H1 (cell line): Measurements from ENCODE around the gene GPR143. TPM values are rescaled to one million over a fixed set of nuclear protein-coding genes. Genes with fewer than 3 reads are reported as not detected.
"Not testable (repeated sequence)": the region's sequence is repeated elsewhere in the genome, so short reads cannot be mapped to it uniquely, and the experiment has no call there.

Experiments used
- CTCF ChIA-PET: fragments of 300-600 bp; sonication (Branson Sonifier 250); formaldehyde crosslinking; loops from one replicate; lab custom pipeline; 2021; ENCODE audit not compliant: partially characterized antibody; lab: Charles Lee
- POLR2A ChIA-PET: fragments of 300-600 bp; sonication (Branson Sonifier 250); formaldehyde crosslinking; loops from one replicate; lab custom pipeline; 2021; ENCODE audit warnings: inconsistent platforms; ENCODE audit not compliant: partially characterized antibody; lab: Charles Lee
- DNase-seq, 2 experiments: peaks; one replicate each; pipeline versions ENCODE4 v3.0.0 to v3.0.0-alpha.2; 2010 to 2022; ENCODE audit warnings: low spot score in 2 of 2, low read depth in 1 of 2, mixed read lengths in 1 of 2
- FAIRE-seq: peaks from 2 replicates; lab custom pipeline; 2011; peaks lifted over from hg19 to GRCh38; lab: Jason Lieb, UNC
- H2AFZ ChIP-seq: 2 replicates; pipeline ENCODE4 v1.8.1; 2012; ENCODE audit warnings: low read length, inconsistent platforms
- H2AK5ac ChIP-seq: 2 replicates; pipeline ENCODE4 v1.6.1; 2013; ENCODE audit warnings: low read depth, low read length
- H2BK120ac ChIP-seq: replicated peaks from 2 replicates; pipeline ENCODE3; 2013; ENCODE audit warnings: low read depth, low read length, inconsistent platforms
- H2BK12ac ChIP-seq: 2 replicates; pipeline ENCODE4 v1.6.1; 2013; ENCODE audit warnings: low read depth, low read length
- H2BK15ac ChIP-seq: 2 replicates; pipeline ENCODE4 v1.6.1; 2013; ENCODE audit warnings: low read length
- H2BK20ac ChIP-seq: 2 replicates; pipeline ENCODE4 v1.6.1; 2013; ENCODE audit warnings: low read length
- H2BK5ac ChIP-seq: 2 replicates; pipeline ENCODE4 v1.6.1; 2013; ENCODE audit warnings: low read depth, low read length
- H3K14ac ChIP-seq: 2 replicates; pipeline ENCODE4 v1.6.1; 2013; ENCODE audit warnings: inconsistent platforms; ENCODE audit not compliant: insufficient read length
- H3K18ac ChIP-seq: 2 replicates; pipeline ENCODE4 v1.6.1; 2013; ENCODE audit warnings: low read length; ENCODE audit errors: extremely low read depth
- H3K23ac ChIP-seq: 2 replicates; pipeline ENCODE4 v1.6.1; 2013; ENCODE audit warnings: inconsistent platforms; ENCODE audit not compliant: insufficient read length
- H3K23me2 ChIP-seq: 2 replicates; pipeline ENCODE4 v1.6.1; 2013; ENCODE audit warnings: low read depth, low read length
- H3K27ac ChIP-seq: 2 replicates; pipeline ENCODE4 v1.6.1; 2011; ENCODE audit warnings: low read depth, low read length, inconsistent platforms
- H3K27me3 ChIP-seq, 4 experiments: replicated peaks in 1 of 4; 1 replicate in 1 of 4; 2 replicates in 3 of 4; pipeline versions ENCODE4 v1.6.1 to v1.8.1; 2011 to 2013; ENCODE audit warnings: low read length in 3 of 4, mild to moderate bottlenecking in 3 of 4, inconsistent platforms in 2 of 4, mixed read lengths in 2 of 4, moderate library complexity in 1 of 4; ENCODE audit not compliant: control insufficient read depth in 3 of 4, insufficient read depth in 3 of 4; ENCODE audit errors: extremely low read depth in 1 of 4
- H3K36me3 ChIP-seq, 4 experiments: 2 replicates each; pipeline versions ENCODE4 v1.6.1 to v1.8.1; 2011 to 2013; ENCODE audit warnings: mild to moderate bottlenecking in 4 of 4, low read length in 3 of 4, moderate library complexity in 2 of 4, control low read depth in 1 of 4, inconsistent platforms in 1 of 4; ENCODE audit not compliant: insufficient read depth in 4 of 4, control insufficient read depth in 2 of 4
- H3K4ac ChIP-seq: replicated peaks from 2 replicates; pipeline ENCODE3; 2013; ENCODE audit warnings: low read length, low read depth, mixed read lengths, inconsistent platforms; ENCODE audit not compliant: insufficient read length
- H3K4me1 ChIP-seq, 4 experiments: replicated peaks in 1 of 4; 1 replicate in 1 of 4; 2 replicates in 3 of 4; pipeline versions ENCODE4 v1.6.1 to v1.8.1; 2011 to 2013; ENCODE audit warnings: low read length in 3 of 4, inconsistent platforms in 2 of 4, mixed read lengths in 1 of 4; ENCODE audit not compliant: insufficient read depth in 4 of 4, control insufficient read depth in 3 of 4
- H3K4me2 ChIP-seq, 2 experiments: 2 replicates each; pipeline versions ENCODE4 v1.6.1 to v1.8.1; 2011 to 2013; ENCODE audit warnings: low read depth in 2 of 2, low read length in 2 of 2, control low read depth in 1 of 2, inconsistent platforms in 1 of 2, mild to moderate bottlenecking in 1 of 2; ENCODE audit not compliant: insufficient read depth in 1 of 2
- H3K4me3 ChIP-seq, 4 experiments: fragments of 200-600, 300-600 bp in 1 of 4; sonication (generic), shearing (Covaris generic), sonication (Bioruptor Twin) in 1 of 4; 2 replicates each; pipeline versions ENCODE4 v1.5.1 to v1.8.1; 2011 to 2016; ENCODE audit warnings: low read length in 4 of 4, low read depth in 3 of 4, control low read depth in 2 of 4, inconsistent platforms in 2 of 4, mild to moderate bottlenecking in 2 of 4, mixed read lengths in 1 of 4, moderate library complexity in 1 of 4; ENCODE audit not compliant: insufficient read depth in 2 of 4; ENCODE audit errors: extremely low read depth in 1 of 4
- H3K56ac ChIP-seq: replicated peaks from 2 replicates; pipeline ENCODE3; 2013; ENCODE audit warnings: low read depth, mild to moderate bottlenecking, mixed read lengths, low read length, inconsistent platforms; ENCODE audit not compliant: insufficient read length
- H3K79me1 ChIP-seq: 2 replicates; pipeline ENCODE4 v1.6.1; 2013; ENCODE audit warnings: low read depth, low read length, control low read depth
- H3K79me2 ChIP-seq, 2 experiments: 2 replicates each; pipeline versions ENCODE4 v1.6.1 to v1.8.1; 2012 to 2013; ENCODE audit warnings: low read length in 2 of 2, mild to moderate bottlenecking in 2 of 2, inconsistent platforms in 1 of 2; ENCODE audit not compliant: insufficient read depth in 2 of 2, control insufficient read depth in 1 of 2
- H3K9ac ChIP-seq, 4 experiments: replicated peaks in 1 of 4; 1 replicate in 1 of 4; 2 replicates in 3 of 4; pipeline versions ENCODE4 v1.6.1 to v1.8.1; 2011 to 2013; ENCODE audit warnings: low read depth in 3 of 4, low read length in 3 of 4, control low read depth in 2 of 4, mild to moderate bottlenecking in 2 of 4, moderate library complexity in 2 of 4, inconsistent platforms in 1 of 4; ENCODE audit errors: extremely low read depth in 1 of 4
- H3K9me3 ChIP-seq, 2 experiments: 2 replicates each; pipeline versions ENCODE4 v1.6.1 to v1.8.1; 2012 to 2013; ENCODE audit warnings: mild to moderate bottlenecking in 2 of 2, moderate library complexity in 2 of 2, control low read depth in 1 of 2, inconsistent platforms in 1 of 2, low read depth in 1 of 2, low read length in 1 of 2, mixed read lengths in 1 of 2; ENCODE audit not compliant: insufficient read depth in 2 of 2
- H4K20me1 ChIP-seq, 2 experiments: replicated peaks in 1 of 2; 2 replicates each; pipeline versions ENCODE3 to v1.8.1; 2011 to 2013; ENCODE audit warnings: inconsistent platforms in 2 of 2, low read length in 2 of 2, mild to moderate bottlenecking in 1 of 2; ENCODE audit not compliant: insufficient read depth in 2 of 2, control insufficient read depth in 1 of 2
- H4K5ac ChIP-seq: 2 replicates; pipeline ENCODE4 v1.6.1; 2013; ENCODE audit warnings: low read length, low read depth, mixed read lengths, inconsistent platforms; ENCODE audit not compliant: insufficient read length
- H4K8ac ChIP-seq: 2 replicates; pipeline ENCODE4 v1.8.0; 2013; ENCODE audit warnings: mild to moderate bottlenecking, moderate library complexity, low read length, inconsistent platforms; ENCODE audit not compliant: insufficient read depth; ENCODE audit errors: extremely low read depth
- H4K91ac ChIP-seq: replicated peaks from 2 replicates; pipeline ENCODE3; 2013; ENCODE audit warnings: low read length, mixed read lengths, inconsistent platforms; ENCODE audit not compliant: insufficient read length
- WGBS, 2 experiments: shearing (Covaris generic) in 1 of 2; methylation state at CpG; one replicate each; pipeline versions ENCODE4 v1.1.6 to v1.1.7; 2013 to 2015; ENCODE audit warnings: low lambda C conversion rate in 2 of 2, mixed read lengths in 2 of 2, inconsistent platforms in 1 of 2, low coverage in 1 of 2, missing lambda C conversion rate in 1 of 2; ENCODE audit not compliant: insufficient replicate concordance in 2 of 2, insufficient coverage in 1 of 2, insufficient read length in 1 of 2; ENCODE audit errors: extremely low coverage in 1 of 2, missing lambda C conversion rate in 1 of 2; 5-methylcytosine and 5-hydroxymethylcytosine counted together
- polyA plus RNA-seq, 7 experiments: library from polyadenylated mRNA; depleted of rRNA in 3 of 7; stranded (reverse) in 5 of 7; unstranded in 2 of 7; fragments of >200 nt in 5 of 7; fragments of 200-250 nt in 2 of 7; gene quantifications; 1 replicate in 5 of 7; 2 replicates in 1 of 7; 4 replicates in 1 of 7; pipeline versions ENCODE4 v1.2.1 to v1.2.3, GENCODE V29; 2011 to 2013; ENCODE audit warnings: missing spikeins in 2 of 7, mixed read lengths in 2 of 7
- total RNA-seq: library from RNA; stranded (reverse); fragmentation: NEBNext Ultra II Directional; extraction: Animal tissue kit (Norgen Biotek cat#: 25700); gene quantifications from 2 replicates; pipeline ENCODE4 v1.2.1, GENCODE V29; 2021

GPR143 gene
- total and polyA plus RNA-seq, 2 of the 8 experiments (the other 6 are each of a cell fraction or from before 2014, with no cell fraction given) = 18.5 to 30.7 TPM

DNA sequence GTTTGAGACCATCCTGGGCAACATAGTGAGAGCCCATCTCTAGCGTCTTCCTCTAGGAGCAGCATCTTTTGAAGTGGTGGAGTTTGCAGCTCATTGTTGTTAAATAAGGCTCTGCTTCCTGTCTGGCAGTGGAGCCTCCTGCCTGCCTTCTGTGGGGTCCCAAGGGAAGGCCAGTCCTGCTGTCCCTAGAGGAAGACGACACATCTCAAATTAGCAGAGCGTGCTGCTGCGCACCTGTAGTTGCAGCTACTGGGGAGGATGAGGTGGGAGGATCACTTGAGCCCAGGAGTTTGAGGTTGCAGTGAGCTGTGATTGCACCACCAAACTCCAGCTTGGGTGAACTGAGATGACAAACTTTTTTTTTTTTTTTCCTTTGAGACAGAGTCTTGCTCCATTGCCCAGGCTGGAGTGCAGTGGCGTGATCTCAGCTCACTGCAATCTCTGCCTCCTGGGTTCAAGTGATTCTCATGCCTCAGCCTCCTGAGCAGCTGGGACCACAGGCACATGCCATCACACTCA lies 2.7 kb upstream of the GPR143 start:
- POLR2A ChIA-PET, H3K36me3 ChIP-seq, H3K4me3 ChIP-seq, H3K23ac ChIP-seq, H2AK5ac ChIP-seq, H3K27me3 ChIP-seq, H3K23me2 ChIP-seq, H3K9me3 ChIP-seq, H3K79me2 ChIP-seq, H2BK5ac ChIP-seq, H3K14ac ChIP-seq, H2AFZ ChIP-seq, H2BK120ac ChIP-seq, H3K56ac ChIP-seq, H3K4me1 ChIP-seq, H3K4me2 ChIP-seq, H3K9ac ChIP-seq, H3K18ac ChIP-seq, DNase-seq, H3K27ac ChIP-seq, H2BK12ac ChIP-seq, H2BK20ac ChIP-seq, H4K91ac ChIP-seq, H4K8ac ChIP-seq, H3K4ac ChIP-seq, H4K5ac ChIP-seq, H2BK15ac ChIP-seq, FAIRE-seq, H3K79me1 ChIP-seq, H4K20me1 ChIP-seq: not testable (repeated sequence)
- CTCF ChIA-PET = interaction anchor here (0.6 kb wide), 1 partner anchor 190 kb away, joined by 3 read pairs; no protein-coding TSS in a partner anchor
- 86% methylated on average over 5 of the region's 5 CpGs; no CpG with 5 or more reads in 1 of the 2 experiments for WGBS, 2 experiments
